Aorta (tissue), 5 donors: ENCODE results near the gene COL21A1. TPM values are rescaled to one million over a fixed set of nuclear protein-coding genes. Genes with fewer than 3 reads are reported as not detected.

ENCODE experiments used
- ATAC-seq: fragments of 200-7000 bp; cut with Tn5 transposase; one replicate; pipeline ENCODE4 v1.9.1; 2022; ENCODE audit warnings: moderate library complexity; ENCODE audit not compliant: low FRiP score
- DNase-seq, 2 donors: peaks; one replicate each; pipeline ENCODE4 v3.0.0-alpha.2; 2020
- H3K27ac ChIP-seq, 2 donors: one replicate each; pipeline ENCODE4 v1.5.1; 2013; ENCODE audit warnings: low read length in 2 of 2, mild to moderate bottlenecking in 2 of 2, moderate library complexity in 2 of 2, control low read depth in 1 of 2, inconsistent platforms in 1 of 2, low read depth in 1 of 2
- H3K27me3 ChIP-seq, 2 donors: one replicate each; pipeline ENCODE4 v1.6.1; 2013; ENCODE audit warnings: control low read depth in 1 of 2, low read length in 1 of 2, mild to moderate bottlenecking in 1 of 2, moderate library complexity in 1 of 2; ENCODE audit not compliant: insufficient read depth in 2 of 2, control insufficient read depth in 1 of 2
- H3K36me3 ChIP-seq, 2 donors: one replicate each; pipeline ENCODE4 v1.6.1; 2013; ENCODE audit warnings: control low read depth in 1 of 2, low read length in 1 of 2, mild to moderate bottlenecking in 1 of 2; ENCODE audit not compliant: insufficient read depth in 2 of 2, control insufficient read depth in 1 of 2
- H3K4me1 ChIP-seq, 2 donors: one replicate each; pipeline ENCODE4 v1.6.1; 2013; ENCODE audit warnings: low read length in 2 of 2, control low read depth in 1 of 2, mild to moderate bottlenecking in 1 of 2, moderate library complexity in 1 of 2; ENCODE audit not compliant: insufficient read depth in 2 of 2, control insufficient read depth in 1 of 2
- H3K4me3 ChIP-seq, 2 donors: one replicate each; pipeline ENCODE4 v1.5.1; 2013; ENCODE audit warnings: low read length in 2 of 2, control low read depth in 1 of 2, mild to moderate bottlenecking in 1 of 2
- H3K9me3 ChIP-seq: one replicate; pipeline ENCODE4 v1.6.1; 2013; ENCODE audit warnings: mild to moderate bottlenecking, low read length; ENCODE audit not compliant: control insufficient read depth
- WGBS, 2 donors: extraction: QIAGEN DNeasy Blood & Tissue Kit; methylation state at CpG; one replicate each; pipeline ENCODE4 v1.1.7; 2013; 5-methylcytosine and 5-hydroxymethylcytosine counted together
- intact Hi-C, 2 donors: fragments of 100-400 bp; cut with DNase I; formaldehyde crosslinking; loops; one replicate each; pipeline versions ENCODE4 v1.14.2 to v1.15.0; 2022
- long read RNA-seq, 2 donors: library from polyadenylated mRNA; unstranded; transcript quantifications; one replicate each; pipeline ENCODE4 v2.0.0, GENCODE V29; 2020 to 2021
- polyA plus RNA-seq, 2 donors: library from polyadenylated mRNA; stranded (reverse); fragments of 200-250 nt; gene quantifications; one replicate each; pipeline ENCODE4 v1.2.3, GENCODE V29; 2013
- total RNA-seq, 2 donors: library from RNA; stranded (reverse); fragmentation: NEBNext Ultra II Directional; extraction: Animal tissue kit (Norgen Biotek cat#: 25700); gene quantifications; one replicate each; pipeline ENCODE4 v1.2.1, GENCODE V29; 2021
- donor health status: healthy with polysubstance abuse.
- donor health status: Bipolar disorder and iron deficiency.
- donor health status: DM: no; HTN: no; CAD: no.
- donor health status: DM: no; HTN: no; CAD: no.
- donor health status: DM: yes; HTN: yes; CAD: no.

Gene COL21A1
- total RNA-seq = 10 to 100 TPM; 22.5 to 39.3 TPM
- 10 to 100 TPM; 22.9 to 67.0 TPM for polyA plus RNA-seq
- long read RNA-seq, donor 1, partial matches to known transcripts = 8 of 14 reads
- long read RNA-seq, donor 1, other reads (novel, unspliced or antisense) = 6 of 14 reads
- long read RNA-seq, donor 2, partial matches to known transcripts = 8 of 15 reads
- long read RNA-seq, donor 2, other reads (novel, unspliced or antisense) = 6 of 15 reads

DNA sequence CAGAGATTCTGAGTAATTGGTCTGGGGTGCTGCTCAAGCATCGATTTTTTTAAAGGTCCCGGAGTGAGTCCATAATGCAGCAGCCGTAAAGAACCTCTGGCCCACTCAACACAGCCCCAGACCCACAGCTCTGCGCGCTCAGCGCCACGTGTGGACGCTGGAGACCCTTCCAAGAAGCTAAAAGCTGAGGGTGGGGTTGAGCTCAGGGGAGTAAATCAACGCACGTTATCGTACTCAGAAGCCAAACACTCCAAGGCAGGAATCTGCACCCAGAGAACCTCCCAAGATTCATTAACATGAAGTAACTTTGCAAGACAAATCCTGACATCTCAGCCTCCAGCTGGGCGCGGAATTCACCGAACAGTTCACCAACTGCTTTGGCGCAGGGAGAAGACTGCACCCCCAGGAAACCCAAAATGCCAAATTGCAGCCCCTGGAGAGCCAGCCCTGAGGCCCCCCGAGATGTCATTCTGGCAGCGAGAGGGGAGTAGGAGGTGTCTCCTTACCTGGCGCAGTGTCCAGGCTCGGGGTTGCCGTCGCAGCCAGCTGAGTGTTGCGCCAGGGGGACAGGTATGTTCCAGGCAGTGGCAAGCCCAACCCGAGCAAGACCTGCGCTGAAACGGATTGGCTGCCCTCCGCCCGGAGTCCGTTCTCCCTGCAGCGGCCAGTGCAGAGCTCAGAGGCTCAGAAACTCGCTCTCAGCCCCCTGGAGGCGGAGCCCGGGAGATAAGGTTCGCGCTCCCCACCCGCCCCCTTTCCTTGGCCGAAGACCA is at the start of gene COL21A1:
COL21A1 (minus strand) TSS at position 700 of the 773 bp plus-strand sequence. CDS start 64,962 bp downstream, outside the sequence.
- DNase-seq (peak; percentile 85 to 92), ATAC-seq (peak; percentile 89)
- intact Hi-C loops = loop anchor here (10.0 kb wide), 2 partner anchors 152 to 172 kb away; no protein-coding TSS in a partner anchor
- peak within 1 kb of the TSS; percentile 78 to 87 for H3K27ac ChIP-seq
- no peaks in the 10 kb centered on the region for H3K27me3 ChIP-seq
- H3K4me1 ChIP-seq = peaks cover 0 to 7% of the 10 kb centered on the region in 2 donors
- H3K36me3 ChIP-seq = no peaks in the 10 kb centered on the region
- 0 to 1% methylated on average over 35 to 36 of the region's 36 CpGs for WGBS, 2 donors
- H3K9me3 ChIP-seq = no peaks in the 10 kb centered on the region
- peak within 1 kb of the TSS; percentile 65 to 80 for H3K4me3 ChIP-seq

DNA sequence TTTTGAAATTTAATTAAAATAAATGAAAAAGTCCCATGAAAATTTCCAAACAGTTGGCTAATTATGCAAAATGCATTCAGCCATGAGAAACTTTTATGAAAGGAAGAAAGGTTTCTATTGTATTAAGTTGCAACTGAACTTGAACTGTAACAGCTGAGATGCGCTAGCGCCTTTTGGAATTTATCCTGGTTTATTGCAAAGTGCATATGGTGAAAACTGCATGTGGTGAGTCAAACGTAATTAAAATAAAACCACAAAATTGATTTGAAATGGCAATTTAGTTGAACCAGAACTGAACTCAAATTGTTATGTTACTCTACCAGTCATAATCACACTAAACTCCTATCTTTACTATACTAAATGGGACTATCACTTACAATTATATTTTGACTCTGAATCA is 46.4 kb upstream of the COL21A1 start:
- no peak overlapping the region for H3K27ac ChIP-seq
- no peaks in the 10 kb centered on the region for H3K36me3 ChIP-seq
- H3K27me3 ChIP-seq = no peaks in the 10 kb centered on the region
- 87 to 88% methylated on average over 3 of the region's 3 CpGs for WGBS, 2 donors
- ATAC-seq = no peak
- no peak overlapping the region for H3K4me3 ChIP-seq
- H3K9me3 ChIP-seq = no peaks in the 10 kb centered on the region
- intact Hi-C loops = loop anchor here (2.0 to 5.0 kb wide), 2 partner anchors 266 to 313 kb away; no protein-coding TSS in a partner anchor
- H3K4me1 ChIP-seq = no peaks in the 10 kb centered on the region
- no peak for DNase-seq

DNA sequence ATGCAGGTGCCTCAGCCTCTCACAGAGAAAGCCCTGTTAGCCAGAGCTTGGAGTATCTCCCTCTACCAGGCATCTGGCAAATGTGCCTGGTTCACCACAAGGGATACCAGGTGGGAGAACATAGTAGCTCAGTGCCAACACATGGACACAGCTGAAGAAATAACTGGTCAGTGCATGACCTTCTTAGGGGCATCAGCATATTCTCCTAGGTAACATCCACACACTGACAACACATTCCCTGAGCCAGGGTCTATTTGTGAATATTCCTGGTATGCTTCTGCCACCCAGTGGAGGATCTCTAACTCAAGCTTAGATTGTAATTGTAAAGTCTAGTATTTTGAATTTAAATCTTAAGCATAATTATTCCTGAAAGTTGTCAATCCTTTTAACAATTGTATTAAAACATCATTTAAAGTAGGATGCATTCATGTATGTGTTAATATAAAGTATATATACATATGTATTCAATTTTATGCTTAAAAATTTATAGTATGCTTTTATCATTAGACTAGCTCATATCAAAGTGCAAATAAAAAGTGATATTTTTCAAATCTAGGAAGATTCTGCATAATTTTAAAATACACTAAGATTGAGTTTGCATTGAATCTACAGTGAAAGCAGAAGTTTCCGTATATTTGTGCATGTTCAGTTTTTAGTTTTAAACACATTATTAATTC is 45.3 kb upstream of the COL21A1 start:
- DNase-seq = no peak

DNA sequence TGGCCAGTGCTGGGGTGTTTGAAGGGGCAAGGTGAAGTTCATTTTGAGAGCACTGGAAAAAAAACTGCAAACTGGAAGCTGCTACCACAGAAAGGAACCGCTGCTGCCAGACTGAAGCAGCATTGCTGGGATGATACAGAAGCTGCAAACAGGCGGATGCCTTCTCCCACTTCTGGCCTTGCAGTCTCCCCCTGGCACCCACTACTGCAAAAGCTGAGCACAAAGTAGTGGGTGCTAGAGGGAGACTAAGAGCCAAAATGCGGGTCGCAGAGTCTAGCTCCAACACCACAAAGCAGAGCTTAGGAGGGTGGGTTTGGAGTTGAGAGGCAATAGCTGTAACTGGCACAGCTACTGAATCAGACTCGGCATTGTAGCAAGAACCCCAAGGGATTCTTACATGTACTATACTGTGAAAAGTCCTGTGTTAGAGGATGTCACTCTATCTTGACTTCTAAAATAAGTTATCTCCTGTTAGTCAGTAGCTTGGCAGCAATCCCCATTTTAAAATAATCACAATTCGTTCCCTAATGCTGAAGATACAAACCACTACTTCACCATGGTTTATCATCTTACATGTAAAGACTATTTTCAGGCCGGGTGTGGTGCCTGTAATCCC is 44.0 kb upstream of the COL21A1 start:
- Histone ChIP-seq H3K36me3 (no peaks in the 10 kb centered on the region), H3K4me1 (no peaks in the 10 kb centered on the region), H3K27ac (no peak overlapping the region), H3K27me3 (no peaks in the 10 kb centered on the region), H3K9me3 (no peaks in the 10 kb centered on the region), H3K4me3 (no peak overlapping the region)
- peak; percentile 27 for ATAC-seq
- DNase-seq = no peak
- WGBS, 2 donors = 54 to 61% methylated on average over 7 of the region's 7 CpGs
- intact Hi-C loops = loop anchor here in 1 of 2 donors (5.0 kb wide), 1 partner anchor 264 kb away; no protein-coding TSS in a partner anchor

More for the DNA sequence above, 45.3 kb upstream of the COL21A1 start:
- no peaks in the 10 kb centered on the region for H3K36me3 ChIP-seq
- no peak overlapping the region for H3K4me3 ChIP-seq
- no peak overlapping the region for H3K27ac ChIP-seq
- no peaks in the 10 kb centered on the region for H3K27me3 ChIP-seq
- H3K4me1 ChIP-seq = no peaks in the 10 kb centered on the region
- ATAC-seq = peak; percentile 75
- 47 to 63% methylated on average over 1 of the region's 1 CpG for WGBS, 2 donors
- intact Hi-C loops = loop anchor here (2.0 to 5.0 kb wide), 2 partner anchors 265 to 312 kb away; no protein-coding TSS in a partner anchor
- H3K9me3 ChIP-seq = no peaks in the 10 kb centered on the region

DNA sequence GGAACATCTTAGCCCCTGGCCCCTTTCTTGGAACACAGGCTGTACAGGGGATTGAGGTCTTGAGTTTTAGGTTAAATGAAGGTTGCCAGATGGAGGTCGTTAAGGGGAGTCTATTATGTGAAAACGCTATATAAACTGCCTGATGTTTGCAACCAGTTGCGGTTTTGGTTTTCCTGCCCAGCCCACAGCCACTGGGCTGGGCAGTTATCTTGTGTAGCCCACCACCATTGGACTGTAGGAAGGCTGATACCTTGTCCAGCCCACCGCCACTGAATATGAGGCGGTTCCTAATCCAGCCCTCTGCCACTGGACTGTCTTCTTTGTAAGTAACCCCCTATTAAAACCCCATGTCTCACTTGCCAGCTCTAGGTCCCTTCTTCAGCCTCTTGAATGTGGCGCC is 42.3 kb upstream of the COL21A1 start:
- Histone ChIP-seq H3K27me3 (no peaks in the 10 kb centered on the region), H3K27ac (no peak overlapping the region), H3K4me3 (no peak overlapping the region), H3K4me1 (no peaks in the 10 kb centered on the region), H3K9me3 (no peaks in the 10 kb centered on the region), H3K36me3 (no peaks in the 10 kb centered on the region)
- ATAC-seq = no peak
- DNase-seq = no peak
- 92 to 95% methylated on average over 6 of the region's 6 CpGs for WGBS, 2 donors
- intact Hi-C loops = loop anchor here in 1 of 2 donors (5.0 kb wide), 1 partner anchor 262 kb away; no protein-coding TSS in a partner anchor

DNA sequence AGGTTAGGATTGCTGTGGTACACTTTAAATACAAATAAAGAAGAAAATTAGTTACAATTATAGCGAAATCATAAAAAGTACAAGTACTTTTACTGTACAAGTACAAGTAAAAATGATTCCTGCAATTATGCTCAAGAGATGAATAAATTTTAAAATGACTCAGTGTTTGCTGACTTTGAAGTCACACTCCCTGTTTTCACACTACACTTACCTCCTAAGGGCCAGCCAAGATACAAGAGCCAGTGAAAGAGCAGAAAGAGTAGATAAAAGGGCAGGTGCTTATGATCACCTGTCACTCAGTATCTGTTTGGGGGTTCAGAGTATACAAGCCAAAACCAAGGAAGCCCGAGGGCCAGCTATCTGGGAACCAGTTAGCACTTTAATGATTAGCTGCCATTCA is 41.0 kb upstream of the COL21A1 start:
- Histone ChIP-seq H3K4me1 (no peaks in the 10 kb centered on the region), H3K36me3 (no peaks in the 10 kb centered on the region), H3K27me3 (no peaks in the 10 kb centered on the region), H3K4me3 (no peak overlapping the region), H3K9me3 (no peaks in the 10 kb centered on the region), H3K27ac (no peak overlapping the region)
- ATAC-seq (no peak), DNase-seq (no peak)
- WGBS, 2 donors = 93 to 95% methylated on average over 2 of the region's 2 CpGs
- intact Hi-C loops = no loop called here

DNA sequence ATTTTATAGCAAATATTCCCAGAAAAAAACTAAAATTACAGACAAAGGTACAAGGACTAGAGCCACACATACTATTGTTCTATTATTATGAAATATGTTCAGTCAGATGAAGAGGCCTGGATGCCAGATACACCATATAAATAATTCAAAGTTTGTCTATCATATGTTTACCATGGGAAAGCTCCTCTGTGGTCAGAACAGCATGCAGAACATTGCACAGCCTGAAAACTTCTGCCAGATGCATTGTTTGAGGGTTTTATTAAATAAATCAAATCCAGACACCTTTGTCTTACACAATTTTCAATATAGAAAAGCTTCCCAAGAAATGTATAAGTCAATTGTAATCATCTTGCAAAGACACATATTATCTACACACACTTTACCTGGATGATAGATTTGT is 35.0 kb upstream of the COL21A1 start:
- ATAC-seq (no peak), DNase-seq (no peak)
- Histone ChIP-seq H3K27me3 (no peaks in the 10 kb centered on the region), H3K4me1 (no peaks in the 10 kb centered on the region), H3K4me3 (no peak overlapping the region), H3K9me3 (no peaks in the 10 kb centered on the region), H3K36me3 (no peaks in the 10 kb centered on the region), H3K27ac (no peak overlapping the region)
- intact Hi-C loops = no loop called here

DNA sequence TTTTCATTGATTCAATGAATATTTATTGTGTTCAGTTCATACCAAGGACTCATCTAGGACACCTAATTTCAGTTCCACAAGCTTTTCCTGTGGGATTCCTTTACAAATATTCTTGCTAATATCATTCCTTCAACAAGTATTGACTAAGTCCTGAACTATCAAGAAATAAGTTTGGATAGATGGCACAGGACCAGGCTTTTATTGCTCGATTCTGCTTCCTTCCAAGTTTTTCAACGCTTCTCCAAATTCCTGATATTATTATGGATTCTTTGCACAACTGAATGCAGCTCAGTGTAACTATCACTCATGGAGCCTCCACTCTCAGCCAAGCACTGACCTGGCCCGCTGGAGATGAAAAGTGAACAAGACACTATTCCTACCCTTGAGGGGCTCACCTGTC is 32.7 kb upstream of the COL21A1 start:
- H3K4me1 ChIP-seq = no peaks in the 10 kb centered on the region
- intact Hi-C loops = no loop called here
- WGBS, 2 donors = 91 to 94% methylated on average over 3 of the region's 3 CpGs
- DNase-seq = no peak
- no peaks in the 10 kb centered on the region for H3K9me3 ChIP-seq
- H3K4me3 ChIP-seq = no peak overlapping the region
- ATAC-seq = no peak
- no peaks in the 10 kb centered on the region for H3K27me3 ChIP-seq
- no peak overlapping the region for H3K27ac ChIP-seq
- no peaks in the 10 kb centered on the region for H3K36me3 ChIP-seq
